SK-N-SH (cell line): ENCODE measurements around the gene SLC36A3.

Source experiments
- EP300 ChIP-seq, 2 experiments: IDR thresholded peaks; 2 replicates each; pipeline versions ENCODE4 v1.4.0 to v1.6.1; 2012; ENCODE audit warnings: borderline replicate concordance in 1 of 2, low read depth in 1 of 2, low read length in 1 of 2
- GATA2 ChIP-seq: sonication (generic); formaldehyde crosslinking; IDR thresholded peaks from 2 replicates; pipeline ENCODE4 v1.5.0; 2020; ENCODE audit warnings: mild to moderate bottlenecking, missing genetic modification reagents
- JUND ChIP-seq: IDR thresholded peaks from 2 replicates; pipeline ENCODE4 v1.4.0; 2012
- MXI1 ChIP-seq: IDR thresholded peaks from 2 replicates; pipeline ENCODE4 v1.6.1; 2012; ENCODE audit warnings: mild to moderate bottlenecking, low read depth, low read length, improper control_type of control experiment
- RCOR1 ChIP-seq: fragments of 150-350 bp; IDR thresholded peaks from 2 replicates; pipeline ENCODE4 v1.6.1; 2017; ENCODE audit warnings: antibody characterized with exemption, low read length
- TF ChIP-seq, protein P1 (sequence below): fragments of 200-600 bp; sonication (generic); IDR thresholded peaks from 2 replicates; pipeline ENCODE4 v1.6.1; 2017; ENCODE audit warnings: antibody characterized with exemption, mild to moderate bottlenecking, moderate library complexity

DNA sequence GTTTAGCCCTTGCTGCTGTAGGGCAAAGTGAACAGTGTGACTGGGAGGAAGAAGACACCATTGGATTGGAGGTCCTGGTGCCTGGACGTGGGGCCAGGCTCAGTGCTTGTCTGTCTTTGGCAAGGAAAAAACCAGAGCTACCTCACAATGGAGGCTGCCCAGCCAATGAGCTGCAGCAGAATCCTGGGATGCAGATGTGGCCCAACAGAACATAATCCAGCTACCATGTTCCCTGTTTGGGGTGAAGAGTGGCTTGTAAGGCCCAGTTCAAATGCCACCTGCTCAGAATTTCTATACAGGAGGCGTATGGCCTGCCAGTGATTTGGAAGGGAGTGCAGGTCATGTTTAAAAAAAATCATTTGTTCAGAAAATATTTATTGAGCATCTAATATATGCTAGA lies at the start of gene SLC36A3:
- TF ChIP-seq, protein P1, sequence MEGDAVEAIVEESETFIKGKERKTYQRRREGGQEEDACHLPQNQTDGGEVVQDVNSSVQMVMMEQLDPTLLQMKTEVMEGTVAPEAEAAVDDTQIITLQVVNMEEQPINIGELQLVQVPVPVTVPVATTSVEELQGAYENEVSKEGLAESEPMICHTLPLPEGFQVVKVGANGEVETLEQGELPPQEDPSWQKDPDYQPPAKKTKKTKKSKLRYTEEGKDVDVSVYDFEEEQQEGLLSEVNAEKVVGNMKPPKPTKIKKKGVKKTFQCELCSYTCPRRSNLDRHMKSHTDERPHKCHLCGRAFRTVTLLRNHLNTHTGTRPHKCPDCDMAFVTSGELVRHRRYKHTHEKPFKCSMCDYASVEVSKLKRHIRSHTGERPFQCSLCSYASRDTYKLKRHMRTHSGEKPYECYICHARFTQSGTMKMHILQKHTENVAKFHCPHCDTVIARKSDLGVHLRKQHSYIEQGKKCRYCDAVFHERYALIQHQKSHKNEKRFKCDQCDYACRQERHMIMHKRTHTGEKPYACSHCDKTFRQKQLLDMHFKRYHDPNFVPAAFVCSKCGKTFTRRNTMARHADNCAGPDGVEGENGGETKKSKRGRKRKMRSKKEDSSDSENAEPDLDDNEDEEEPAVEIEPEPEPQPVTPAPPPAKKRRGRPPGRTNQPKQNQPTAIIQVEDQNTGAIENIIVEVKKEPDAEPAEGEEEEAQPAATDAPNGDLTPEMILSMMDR = no peak
- TF ChIP-seq EP300 (IDR thresholded peaks at IDR 0.05; ENCODE audit: borderline replicate concordance in 1 of 2, low read depth in 1 of 2, low read length in 1 of 2) = no peak
- no peak for TF ChIP-seq RCOR1
- no peak for TF ChIP-seq GATA2 (CRISPR knock-in tag)
- TF ChIP-seq JUND = no peak
- TF ChIP-seq MXI1 = no peak
